Measurements from ENCODE around the gene SLC33A1. TPM values are rescaled to one million over a fixed set of nuclear protein-coding genes. Genes with fewer than 3 reads are reported as not detected.
A peak's percentile ranks its signal among the peaks of the same experiment; 100 is the strongest.
"Not testable (repeated sequence)": the region's sequence is repeated elsewhere in the genome, so short reads cannot be mapped to it uniquely, and the experiment has no call there.

SLC33A1 gene
- polyA plus RNA-seq (2013, experiment 1 of 2; ENCODE audit: insufficient read length): 24.6 TPM
- 25.4 TPM for polyA plus RNA-seq (2013, experiment 2 of 2; ENCODE audit: insufficient read length)

GRCh38 chr3:155854141-155854940 is at the start of gene SLC33A1:
Gene SLC33A1 (minus strand): TSS chr3:155854427. CDS start chr3:155853997, 430 bp downstream.
- peak; percentile 100 for DNase-seq

DNA sequence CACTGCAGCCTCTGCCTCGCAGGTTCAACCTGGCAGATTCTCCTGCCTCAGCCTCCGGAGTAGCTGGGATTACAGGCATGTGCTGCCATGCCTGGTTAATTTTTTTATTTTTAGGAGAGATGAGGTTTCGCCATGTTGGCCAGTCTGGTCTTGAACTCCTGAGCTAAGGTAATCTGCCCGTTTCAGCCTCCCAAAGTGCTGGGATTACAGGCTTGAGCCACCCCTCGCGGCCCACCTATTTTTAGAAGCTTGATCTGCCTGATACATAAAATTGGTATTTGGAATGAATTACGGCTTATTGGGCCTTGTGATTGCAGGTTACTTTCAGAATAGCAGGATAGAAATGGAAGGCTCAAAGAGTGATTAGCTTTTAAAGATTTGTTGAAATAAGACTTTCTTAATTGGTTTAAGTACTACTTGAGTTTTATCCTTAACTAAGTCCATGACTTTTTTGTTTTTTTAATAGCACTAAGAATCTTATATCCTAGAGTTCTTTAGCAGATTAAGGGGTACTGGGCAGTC is 41.2 kb upstream of the SLC33A1 start:
- no peak for DNase-seq

DNA sequence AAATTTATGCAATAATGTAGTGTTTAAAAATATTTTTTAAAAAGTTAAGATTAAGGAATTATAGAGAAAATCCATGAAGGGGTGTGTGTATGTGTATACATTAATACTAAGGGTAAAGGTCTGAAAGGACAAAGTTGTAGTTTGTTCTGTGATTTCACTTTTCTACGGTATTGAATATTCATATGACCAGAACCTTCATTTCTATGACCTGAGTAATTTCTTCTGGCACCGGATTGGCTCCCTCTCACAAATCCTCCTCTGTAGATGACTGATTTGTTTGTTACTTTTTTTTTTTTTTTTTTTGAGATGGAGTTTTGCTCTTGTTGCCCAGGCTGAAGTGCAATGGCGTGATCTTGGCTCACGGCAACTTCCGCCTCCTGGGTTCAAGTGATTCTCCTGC is 37.1 kb upstream of the SLC33A1 start:
- DNase-seq: no peak

GRCh38 chr3:155890671-155891190 is 36.5 kb upstream of the SLC33A1 start:
- DNase-seq: peak; percentile 23

DNA sequence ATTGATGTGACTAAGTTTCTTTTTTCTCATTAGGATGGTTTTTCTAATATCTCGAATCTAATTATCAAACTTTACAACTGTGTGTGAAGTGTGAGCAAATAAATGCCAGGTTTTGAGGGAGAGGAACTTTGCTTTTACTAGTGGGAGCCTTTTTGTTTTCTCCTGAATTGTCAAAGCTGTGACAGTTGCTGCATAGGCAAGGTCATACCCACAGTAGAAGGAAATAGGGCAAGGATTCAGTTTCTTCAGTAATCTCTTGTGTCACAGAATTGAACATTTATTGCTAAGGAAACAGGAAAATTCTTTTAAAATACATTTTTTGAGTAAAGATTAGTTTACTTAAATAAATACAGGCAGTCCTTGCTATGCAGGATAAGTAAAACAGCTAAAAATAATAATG is 35.7 kb upstream of the SLC33A1 start:
- no peak for DNase-seq

GRCh38 chr3:155889212-155889611 is 35.0 kb upstream of the SLC33A1 start:
- no peak for DNase-seq

DNA sequence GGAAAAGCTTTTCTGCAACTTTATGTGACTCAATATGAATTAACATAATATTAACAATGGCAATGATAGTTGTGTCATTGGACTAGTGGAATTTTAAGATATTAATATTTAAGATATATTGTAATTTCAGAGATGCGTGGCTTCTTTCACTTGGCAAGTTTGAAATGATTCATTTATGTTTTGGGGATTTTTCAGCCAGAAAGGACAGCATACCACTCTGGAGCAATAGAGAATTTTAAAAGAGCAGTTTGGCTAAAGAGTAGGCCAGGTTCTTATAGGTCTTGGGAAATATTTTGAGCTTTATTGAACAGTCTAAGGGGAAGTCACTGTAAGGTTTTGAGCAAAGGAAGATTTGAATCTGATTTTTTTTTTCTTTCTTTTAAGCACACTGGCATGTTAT is 32.7 kb upstream of the SLC33A1 start:
- DNase-seq: no peak

- DNase-seq: not testable (repeated sequence)
Measured at GRCh38 chr3:155886348-155886747, 32.1 kb upstream of the SLC33A1 start.

- DNase-seq: no peak
Measured at GRCh38 chr3:155885292-155885691, 31.1 kb upstream of the SLC33A1 start.

DNA sequence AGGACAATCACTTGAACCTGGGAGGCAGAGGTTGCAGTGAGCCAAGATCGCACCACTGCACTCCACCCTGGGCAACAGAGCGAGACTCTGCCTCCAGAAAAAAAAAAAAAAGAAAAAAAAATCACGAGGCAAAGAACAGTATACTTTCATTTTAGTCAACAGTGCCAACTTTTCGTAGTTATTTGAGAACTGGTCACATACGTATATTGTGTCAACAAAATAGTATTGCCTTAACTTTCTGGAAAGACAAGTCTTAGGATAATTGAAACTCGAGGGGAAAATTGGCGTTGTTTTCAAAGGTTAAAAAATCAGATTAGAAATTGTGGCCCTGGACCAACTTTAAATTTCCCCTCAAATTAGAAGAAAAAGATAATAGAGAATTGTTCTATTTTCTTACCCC is 30.1 kb upstream of the SLC33A1 start:
- DNase-seq: no peak

DNA sequence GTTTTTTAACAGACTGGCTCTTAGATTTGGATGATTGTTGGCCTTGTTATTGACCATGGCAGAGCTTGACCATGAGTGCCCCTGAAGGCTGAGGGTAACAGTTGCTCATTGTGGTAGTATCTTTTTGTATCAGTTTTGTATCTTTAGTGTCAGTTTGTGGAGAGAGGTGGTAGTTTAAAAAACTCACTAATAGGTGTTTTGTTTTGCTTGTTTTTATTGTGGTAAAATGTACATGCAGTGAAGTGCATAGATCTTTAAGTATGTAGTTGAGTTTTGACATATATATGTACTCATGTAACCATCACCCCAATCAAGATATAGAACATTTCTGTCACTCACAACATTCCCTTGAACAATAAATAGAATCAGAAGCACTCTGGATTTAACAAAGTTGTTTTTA is 26.1 kb upstream of the SLC33A1 start:
- no peak for DNase-seq

DNA sequence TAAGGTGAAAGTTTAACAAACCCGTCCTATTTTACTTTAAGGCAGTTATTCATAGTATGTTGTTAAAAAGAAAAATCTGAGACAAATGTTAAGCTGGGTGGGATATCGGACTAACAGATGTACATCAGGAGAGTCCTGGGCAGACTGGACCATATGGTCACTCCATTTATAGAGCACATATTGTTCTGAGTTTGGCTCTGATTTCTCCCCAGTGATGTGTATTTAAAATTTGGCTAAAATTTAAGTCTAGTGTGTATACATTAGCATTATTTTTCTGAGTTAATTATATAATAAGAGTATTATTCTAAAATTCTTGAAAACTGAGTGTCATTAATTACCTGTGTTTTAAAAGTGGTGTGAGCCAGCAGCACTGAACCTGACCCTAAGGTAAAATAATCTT is 22.3 kb upstream of the SLC33A1 start:
- DNase-seq: no peak

DNA sequence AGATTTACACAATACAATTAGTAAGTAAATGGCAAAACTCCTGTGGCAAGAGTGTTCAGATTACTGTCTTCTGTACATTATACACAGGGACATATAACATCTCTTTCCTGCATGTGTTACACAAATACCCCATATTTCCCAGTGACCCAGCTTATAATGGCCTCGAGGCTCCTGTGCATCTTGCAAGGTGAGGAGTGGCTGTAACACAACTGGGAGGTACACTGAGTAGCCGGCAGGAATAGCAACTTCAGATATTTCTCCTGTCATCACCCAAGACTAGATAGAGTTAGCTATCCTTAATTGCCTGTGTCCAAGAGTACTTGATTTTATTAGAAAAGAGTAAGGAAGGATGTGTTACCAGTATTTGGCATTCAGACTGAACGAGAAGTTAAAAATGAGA is 21.8 kb upstream of the SLC33A1 start:
- no peak for DNase-seq

- no peak for DNase-seq
Measured at GRCh38 chr3:155872904-155873646, 18.8 kb upstream of the SLC33A1 start.

DNA sequence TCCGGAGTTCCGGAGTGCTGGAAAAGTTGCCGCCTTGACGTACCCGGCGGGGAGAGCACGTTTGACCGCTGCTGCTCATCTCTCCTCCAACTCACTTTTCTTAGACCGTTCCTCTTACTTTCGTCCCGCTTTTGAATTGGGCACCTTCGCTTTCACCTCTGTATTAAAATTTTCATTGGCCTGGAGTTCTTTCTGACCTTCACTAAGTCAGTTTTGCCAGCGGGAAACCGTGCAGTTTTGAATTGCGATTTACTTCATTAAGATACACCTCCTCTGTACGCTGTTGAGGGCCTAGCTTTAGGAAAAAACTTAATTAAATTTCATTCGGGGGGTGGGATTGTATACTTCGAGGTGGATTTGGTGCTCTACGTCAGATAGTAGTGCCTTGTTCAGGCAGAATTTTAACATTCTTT is 17.5 kb upstream of the SLC33A1 start:
- DNase-seq: peak; percentile 18

DNA sequence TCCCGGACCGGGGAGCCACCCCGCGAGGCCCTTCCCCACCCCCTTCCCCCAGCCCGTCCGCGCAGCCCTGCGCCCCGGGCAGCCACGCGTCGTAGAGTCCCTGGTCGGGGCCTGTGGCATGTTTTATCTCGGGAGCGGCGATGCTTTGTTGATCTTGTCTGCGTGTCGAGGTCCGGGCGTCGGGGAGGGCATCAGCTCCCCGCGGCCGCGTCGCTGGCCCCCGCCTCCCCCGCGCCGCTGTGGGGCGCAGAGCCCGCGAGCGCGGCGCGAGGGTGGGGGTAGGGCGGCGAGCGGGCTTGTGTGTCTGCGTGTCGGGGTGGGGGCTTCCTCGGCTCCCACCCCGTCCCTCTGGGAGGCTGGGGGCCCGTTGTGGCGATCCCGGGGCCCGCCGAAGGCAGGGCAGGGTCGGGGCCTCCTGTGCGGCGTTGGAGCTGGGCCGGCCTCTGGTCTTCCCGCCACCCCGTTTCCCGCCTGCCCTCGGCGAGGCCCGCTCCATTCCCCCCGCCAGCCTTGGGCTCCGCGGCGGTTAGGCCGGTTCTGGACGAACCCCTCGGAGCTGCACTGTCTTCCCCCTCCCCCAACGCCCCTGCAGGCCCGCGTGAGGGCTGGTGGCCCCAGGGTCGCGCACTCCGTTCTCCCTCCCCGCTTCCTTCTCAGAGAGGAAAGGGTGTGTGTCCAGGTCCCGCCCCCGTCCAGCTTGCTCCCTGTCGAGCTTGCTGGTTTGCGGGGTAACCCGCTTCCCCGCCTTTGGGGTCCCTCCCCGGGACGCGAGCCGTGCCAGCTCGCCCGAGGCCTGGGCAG is 16.9 kb upstream of the SLC33A1 start:
- peak; percentile 10 for DNase-seq

DNA sequence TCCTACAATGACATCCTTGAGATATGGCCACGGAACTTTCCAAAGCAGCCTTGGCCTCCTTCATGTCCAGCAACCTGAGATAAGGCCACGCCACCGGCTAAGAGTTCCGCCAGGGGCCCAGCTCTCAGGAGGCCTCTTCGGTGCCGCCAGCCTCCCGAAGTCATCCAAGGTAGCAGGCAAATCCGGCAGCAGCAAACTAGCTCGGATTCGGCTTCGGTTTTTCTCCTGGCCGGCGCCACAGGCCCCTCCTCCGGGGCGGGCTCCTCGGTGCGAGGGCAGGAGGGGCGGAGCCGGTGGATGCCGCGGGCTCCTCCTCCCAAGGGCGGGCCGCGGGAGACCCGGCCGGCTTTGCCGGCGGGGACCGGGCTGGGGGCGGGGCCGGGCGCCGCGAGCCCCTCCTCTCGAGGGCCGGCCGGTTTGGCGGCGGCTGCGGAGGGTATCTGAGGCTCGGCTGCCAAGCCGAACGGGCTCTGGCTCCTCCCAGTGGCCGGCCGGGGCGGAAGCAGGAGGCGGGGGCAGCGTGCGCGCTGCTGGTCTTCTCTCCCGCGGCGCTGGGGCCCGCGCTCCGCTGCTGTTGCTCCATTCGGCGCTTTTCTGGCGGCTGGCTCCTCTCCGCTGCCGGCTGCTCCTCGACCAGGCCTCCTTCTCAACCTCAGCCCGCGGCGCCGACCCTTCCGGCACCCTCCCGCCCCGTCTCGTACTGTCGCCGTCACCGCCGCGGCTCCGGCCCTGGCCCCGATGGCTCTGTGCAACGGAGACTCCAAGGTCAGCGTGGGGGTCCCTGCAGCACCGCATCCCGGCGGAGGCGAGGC is 16.1 kb upstream of the SLC33A1 start, which contains the start of gene GMPS:
Gene GMPS, plus strand, starts transcription at position 518 of the 812 bp plus-strand sequence. Its CDS starts 221 bp downstream, at position 739.
- peak; percentile 96 for DNase-seq

DNA sequence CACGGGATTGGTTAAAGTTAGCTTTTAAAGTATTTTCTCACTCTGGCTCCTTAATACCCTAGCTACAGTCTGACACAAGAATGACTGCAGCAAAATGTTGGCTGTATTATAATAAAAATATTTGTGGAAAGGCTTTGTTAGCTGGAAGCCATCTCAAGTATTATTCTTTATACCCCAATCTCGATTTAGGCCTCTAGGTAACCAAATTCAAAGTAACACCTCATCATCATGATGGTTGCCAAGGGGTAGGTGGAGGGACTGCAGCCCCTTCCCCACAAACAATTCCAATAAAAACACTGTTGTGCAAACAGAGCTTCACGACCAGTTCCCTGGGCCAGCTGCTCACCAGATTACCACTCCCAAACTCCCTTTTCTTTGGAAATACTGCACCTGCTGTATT is 15.5 kb upstream of the SLC33A1 start:
- no peak for DNase-seq

DNA sequence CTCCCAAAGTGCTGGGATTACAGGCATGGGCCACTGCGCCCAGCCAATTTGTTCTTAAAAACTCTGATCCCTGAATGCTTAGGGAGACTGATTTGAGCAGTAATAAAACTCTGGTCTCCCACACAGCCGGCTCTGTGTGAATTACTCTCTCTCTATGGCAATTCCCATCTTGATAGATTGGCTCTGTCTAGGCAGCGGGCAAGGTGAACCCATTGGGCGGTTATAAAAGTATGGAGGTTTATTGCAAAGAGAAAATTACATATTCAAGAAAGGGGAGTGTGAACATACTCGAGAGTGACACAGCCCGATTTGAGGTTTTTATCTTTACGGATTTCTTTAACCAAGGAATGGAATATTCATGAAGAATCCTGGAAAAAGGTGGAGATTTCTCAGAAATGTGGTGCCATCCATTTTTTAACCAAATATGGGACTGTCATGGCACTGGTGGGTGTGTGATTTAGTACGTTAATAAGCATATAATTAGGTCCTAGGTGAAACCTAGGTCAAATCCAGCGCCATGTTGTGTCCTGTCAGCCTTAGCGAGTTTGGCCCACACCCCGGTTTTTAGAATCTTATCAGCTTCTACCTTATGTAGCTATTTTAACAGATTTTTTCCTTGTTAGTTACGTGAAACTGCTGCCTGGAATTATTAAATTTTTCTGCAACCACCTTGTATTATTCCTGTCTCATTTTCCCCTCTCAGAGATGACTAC is 9.0 kb upstream of the SLC33A1 start:
- DNase-seq: no peak

DNA sequence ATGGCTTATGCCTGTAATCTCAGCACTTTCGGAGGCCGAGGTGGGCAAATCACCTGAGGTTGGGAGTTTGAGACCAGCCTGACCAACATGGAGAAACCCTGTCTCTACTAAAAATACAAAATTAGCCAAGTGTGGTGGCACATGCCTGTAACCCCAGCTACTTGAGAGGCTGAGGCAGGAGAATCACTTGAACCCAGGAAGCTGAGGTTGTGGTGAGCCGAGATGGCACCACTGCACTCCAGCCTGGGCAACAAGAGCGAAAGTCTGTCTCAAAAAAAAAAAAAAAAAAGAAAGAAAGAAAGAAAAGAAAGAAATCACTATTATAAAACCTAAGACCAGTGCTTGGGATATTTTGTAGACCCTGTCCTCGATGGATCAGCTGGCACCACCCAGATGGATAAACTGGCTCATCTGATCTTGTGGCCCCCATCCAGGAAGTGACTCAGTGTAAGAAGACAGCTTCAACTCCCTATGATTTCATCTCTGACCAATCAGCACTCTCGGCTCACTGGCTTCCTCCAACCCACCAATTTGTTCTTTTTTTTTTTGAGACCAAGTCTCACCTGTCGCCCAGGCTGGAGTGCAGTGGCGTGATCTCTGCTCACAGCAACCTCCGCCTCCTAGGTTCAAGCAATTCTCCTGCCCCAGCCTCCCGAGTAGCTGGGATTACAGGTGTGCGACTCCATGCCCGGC is 8.2 kb upstream of the SLC33A1 start:
- DNase-seq: peak; percentile 71

All from fibroblast of skin of abdomen (primary cell).